ENCODE results near the gene CLOCK.

CLOCK gene

GRCh38 chr4:55435141-55435841 is 111.4 kb downstream of the CLOCK start:
- peaks cover 34% of the 10 kb centered on the region; the same call in 1 of the 2 replicates for H3K36me3 ChIP-seq (ENCODE audit: insufficient read depth, low read length)

DNA sequence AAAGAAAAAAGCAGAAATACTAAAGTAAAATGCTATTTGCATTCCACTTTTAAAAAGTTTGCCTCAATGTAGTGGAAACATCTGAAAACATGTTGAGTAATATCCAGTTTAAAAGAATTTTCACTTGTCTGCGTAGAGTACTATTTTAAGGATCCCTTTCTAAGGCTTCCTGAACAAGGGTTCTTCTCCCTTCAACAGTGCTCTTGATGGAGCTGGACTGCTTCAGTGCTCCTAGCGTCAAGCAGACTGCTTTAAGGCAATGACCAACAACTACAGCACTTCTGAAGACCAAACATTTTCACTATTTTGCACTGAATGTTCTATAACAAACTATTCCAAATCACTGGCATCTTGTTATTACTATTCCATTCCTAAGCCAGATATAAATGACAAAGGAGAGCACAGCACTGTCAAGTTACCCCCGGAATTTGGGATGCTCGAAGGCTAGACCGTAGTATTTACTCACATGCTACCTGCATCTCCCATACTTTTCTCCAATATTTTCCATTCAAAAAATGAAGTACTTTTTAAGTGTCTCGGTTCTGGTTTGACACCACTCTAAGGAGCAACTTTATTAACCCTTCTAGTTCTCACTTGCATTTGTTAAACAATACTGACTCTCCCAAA is 114.9 kb downstream of the CLOCK start:
- Histone ChIP-seq H3K4me3 (ENCODE audit: low read depth, low read length) (no peak overlapping the region), H3K36me3 (ENCODE audit: insufficient read depth, low read length) (peaks cover 36% of the 10 kb centered on the region), H3K27me3 (ENCODE audit: insufficient read depth, low read length) (no peaks in the 10 kb centered on the region), H3K4me1 (ENCODE audit: control insufficient read depth, insufficient read depth, low read length, unreplicated experiment) (no peaks in the 10 kb centered on the region), H3K27ac (ENCODE audit: low read depth, low read length) (no peak overlapping the region), H3K79me2 (ENCODE audit: control insufficient read depth, insufficient read depth, low read length, unreplicated experiment) (no peaks in the 10 kb centered on the region), H2AFZ (ENCODE audit: low read length, unreplicated experiment) (no peak overlapping the region)

More at GRCh38 chr4:55435141-55435841, 111.4 kb downstream of the CLOCK start:
- peaks cover 9% of the 10 kb centered on the region for H3K4me1 ChIP-seq (ENCODE audit: control insufficient read depth, insufficient read depth, low read length, unreplicated experiment)
- H3K27ac ChIP-seq (ENCODE audit: low read depth, low read length): no peak overlapping the region
- H3K4me3 ChIP-seq (ENCODE audit: low read depth, low read length): no peak overlapping the region
- H3K79me2 ChIP-seq (ENCODE audit: control insufficient read depth, insufficient read depth, low read length, unreplicated experiment): no peaks in the 10 kb centered on the region
- no peaks in the 10 kb centered on the region for H3K27me3 ChIP-seq (ENCODE audit: insufficient read depth, low read length)
- H2AFZ ChIP-seq (ENCODE audit: low read length, unreplicated experiment): no peak overlapping the region

GRCh38 chr4:55424791-55425190 is 121.9 kb downstream of the CLOCK start:
- Histone ChIP-seq H3K27me3 (ENCODE audit: insufficient read depth, low read length) (no peaks in the 10 kb centered on the region), H3K4me1 (ENCODE audit: control insufficient read depth, insufficient read depth, low read length, unreplicated experiment) (no peaks in the 10 kb centered on the region), H2AFZ (ENCODE audit: low read length, unreplicated experiment) (no peak overlapping the region), H3K79me2 (ENCODE audit: control insufficient read depth, insufficient read depth, low read length, unreplicated experiment) (peaks cover 16% of the 10 kb centered on the region), H3K27ac (ENCODE audit: low read depth, low read length) (no peak overlapping the region), H3K4me3 (ENCODE audit: low read depth, low read length) (no peak overlapping the region), H3K36me3 (ENCODE audit: insufficient read depth, low read length) (peaks cover 55% of the 10 kb centered on the region)

- Histone ChIP-seq H3K27me3 (ENCODE audit: insufficient read depth, low read length) (no peaks in the 10 kb centered on the region), H3K4me3 (ENCODE audit: low read depth, low read length) (no peak overlapping the region), H3K79me2 (ENCODE audit: control insufficient read depth, insufficient read depth, low read length, unreplicated experiment) (peaks cover 73% of the 10 kb centered on the region), H3K36me3 (ENCODE audit: insufficient read depth, low read length) (peaks cover 54% of the 10 kb centered on the region), H2AFZ (ENCODE audit: low read length, unreplicated experiment) (no peak overlapping the region), H3K27ac (ENCODE audit: low read depth, low read length) (no peak overlapping the region), H3K4me1 (ENCODE audit: control insufficient read depth, insufficient read depth, low read length, unreplicated experiment) (no peaks in the 10 kb centered on the region)
Observed at GRCh38 chr4:55416176-55416575, 130.5 kb downstream of the CLOCK start.

DNA sequence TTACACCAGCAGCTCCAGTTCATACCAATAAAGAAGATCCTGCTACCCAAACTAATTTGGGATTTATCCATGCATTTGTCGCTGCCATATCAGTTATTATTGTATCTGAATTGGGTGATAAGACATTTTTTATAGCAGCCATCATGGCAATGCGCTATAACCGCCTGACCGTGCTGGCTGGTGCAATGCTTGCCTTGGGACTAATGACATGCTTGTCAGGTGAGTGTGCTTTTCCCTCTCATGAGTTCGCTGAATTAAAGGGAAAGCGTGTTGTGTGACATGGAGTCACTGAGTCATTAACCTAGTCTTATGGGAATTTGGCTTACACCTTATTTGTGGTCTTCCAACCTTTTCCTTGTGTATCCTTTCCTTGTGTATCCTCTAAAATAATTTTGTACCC is 135.1 kb downstream of the CLOCK start:
- H3K79me2 ChIP-seq (ENCODE audit: control insufficient read depth, insufficient read depth, low read length, unreplicated experiment): peaks cover 88% of the 10 kb centered on the region

GRCh38 chr4:55410431-55410830 is 136.3 kb downstream of the CLOCK start:
- H3K36me3 ChIP-seq (ENCODE audit: insufficient read depth, low read length): peaks cover 45% of the 10 kb centered on the region

More for the DNA sequence above, 135.1 kb downstream of the CLOCK start:
- peaks cover 43% of the 10 kb centered on the region for H3K36me3 ChIP-seq (ENCODE audit: insufficient read depth, low read length)
- no peak overlapping the region for H3K4me3 ChIP-seq (ENCODE audit: low read depth, low read length)
- peaks cover 37% of the 10 kb centered on the region for H3K4me1 ChIP-seq (ENCODE audit: control insufficient read depth, insufficient read depth, low read length, unreplicated experiment)
- no peak overlapping the region for H3K27ac ChIP-seq (ENCODE audit: low read depth, low read length)
- no peaks in the 10 kb centered on the region for H3K27me3 ChIP-seq (ENCODE audit: insufficient read depth, low read length)
- H2AFZ ChIP-seq (ENCODE audit: low read length, unreplicated experiment): no peak overlapping the region

DNA sequence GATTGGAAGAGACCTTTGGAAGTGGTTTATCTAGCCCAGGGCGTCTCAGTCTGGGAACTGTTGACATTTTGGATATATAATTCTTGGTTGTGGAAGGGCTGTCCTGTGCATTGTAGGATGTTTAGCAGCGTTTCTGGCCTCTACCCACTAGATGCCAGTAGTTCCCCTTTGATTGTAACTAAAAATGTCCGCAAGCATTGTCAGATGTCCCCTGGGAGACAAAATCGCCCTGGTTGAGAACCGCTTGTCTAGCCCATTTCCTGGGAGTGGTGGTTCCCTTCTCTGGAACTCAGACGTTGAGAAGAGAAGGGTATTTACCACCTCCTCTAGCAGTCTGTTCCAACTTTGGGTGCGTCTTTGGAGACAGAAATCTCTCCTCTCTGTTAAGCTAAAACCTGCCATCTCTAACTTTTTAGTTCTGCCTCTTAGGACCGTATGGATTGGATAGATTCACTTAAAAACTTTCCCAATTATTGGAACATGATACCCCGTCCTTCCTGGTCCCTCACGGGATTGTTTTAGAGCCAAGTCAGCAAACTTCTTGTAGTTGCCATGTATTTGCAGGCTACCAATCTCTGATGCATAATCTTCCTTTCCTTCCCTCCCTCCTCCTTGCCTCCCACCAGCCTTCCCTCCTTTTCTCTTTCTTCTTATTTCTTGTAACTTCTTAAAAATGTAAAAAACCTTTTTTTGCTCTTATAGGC is 137.1 kb downstream of the CLOCK start:
- H3K27ac ChIP-seq (ENCODE audit: low read depth, low read length): peak overlapping the region; percentile 54
- H2AFZ ChIP-seq (ENCODE audit: low read length, unreplicated experiment): peak overlapping the region; percentile 49
- peaks cover 44% of the 10 kb centered on the region for H3K36me3 ChIP-seq (ENCODE audit: insufficient read depth, low read length)
- peaks cover 89% of the 10 kb centered on the region for H3K79me2 ChIP-seq (ENCODE audit: control insufficient read depth, insufficient read depth, low read length, unreplicated experiment)
- H3K4me3 ChIP-seq (ENCODE audit: low read depth, low read length): peak overlapping the region; percentile 48
- H3K4me1 ChIP-seq (ENCODE audit: control insufficient read depth, insufficient read depth, low read length, unreplicated experiment): peaks cover 42% of the 10 kb centered on the region
- no peaks in the 10 kb centered on the region for H3K27me3 ChIP-seq (ENCODE audit: insufficient read depth, low read length)

More at GRCh38 chr4:55410431-55410830, 136.3 kb downstream of the CLOCK start:
- Histone ChIP-seq H3K4me1 (ENCODE audit: control insufficient read depth, insufficient read depth, low read length, unreplicated experiment) (peaks cover 42% of the 10 kb centered on the region), H3K27ac (ENCODE audit: low read depth, low read length) (peak overlapping the region; percentile 54), H3K79me2 (ENCODE audit: control insufficient read depth, insufficient read depth, low read length, unreplicated experiment) (peaks cover 89% of the 10 kb centered on the region), H3K4me3 (ENCODE audit: low read depth, low read length) (no peak overlapping the region), H2AFZ (ENCODE audit: low read length, unreplicated experiment) (no peak overlapping the region), H3K27me3 (ENCODE audit: insufficient read depth, low read length) (no peaks in the 10 kb centered on the region)

GRCh38 chr4:55407764-55408163 is 138.9 kb downstream of the CLOCK start:
- no peak overlapping the region for H2AFZ ChIP-seq (ENCODE audit: low read length, unreplicated experiment)
- no peak overlapping the region for H3K27ac ChIP-seq (ENCODE audit: low read depth, low read length)
- no peak overlapping the region for H3K4me3 ChIP-seq (ENCODE audit: low read depth, low read length)
- no peaks in the 10 kb centered on the region for H3K27me3 ChIP-seq (ENCODE audit: insufficient read depth, low read length)
- H3K4me1 ChIP-seq (ENCODE audit: control insufficient read depth, insufficient read depth, low read length, unreplicated experiment): peaks cover 45% of the 10 kb centered on the region
- peaks cover 91% of the 10 kb centered on the region for H3K79me2 ChIP-seq (ENCODE audit: control insufficient read depth, insufficient read depth, low read length, unreplicated experiment)
- peaks cover 49% of the 10 kb centered on the region for H3K36me3 ChIP-seq (ENCODE audit: insufficient read depth, low read length)

DNA sequence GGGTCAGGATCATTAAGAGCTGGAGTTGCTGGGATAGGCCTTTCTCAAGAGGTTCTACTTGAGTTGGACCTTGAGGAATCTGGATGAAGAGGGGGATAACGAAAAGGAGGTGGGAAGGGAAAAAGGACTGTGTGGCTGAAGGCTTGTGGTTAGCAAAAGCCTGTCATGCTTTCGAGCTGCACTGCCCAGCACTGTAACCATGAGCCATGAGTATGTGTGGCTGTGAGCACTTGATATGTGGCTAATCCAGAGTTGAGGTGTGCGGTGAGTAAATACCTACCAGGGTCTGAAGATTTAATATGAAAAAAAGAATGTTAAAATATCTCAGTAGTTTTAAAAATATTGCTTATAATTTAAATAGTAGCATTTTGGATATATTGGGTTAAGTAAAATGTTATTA is 139.6 kb downstream of the CLOCK start:
- Histone ChIP-seq H3K79me2 (ENCODE audit: control insufficient read depth, insufficient read depth, low read length, unreplicated experiment) (peaks cover 92% of the 10 kb centered on the region), H3K4me1 (ENCODE audit: control insufficient read depth, insufficient read depth, low read length, unreplicated experiment) (peaks cover 45% of the 10 kb centered on the region), H3K27me3 (ENCODE audit: insufficient read depth, low read length) (no peaks in the 10 kb centered on the region), H3K27ac (ENCODE audit: low read depth, low read length) (no peak overlapping the region), H2AFZ (ENCODE audit: low read length, unreplicated experiment) (no peak overlapping the region), H3K36me3 (ENCODE audit: insufficient read depth, low read length) (peaks cover 49% of the 10 kb centered on the region), H3K4me3 (ENCODE audit: low read depth, low read length) (no peak overlapping the region)

GRCh38 chr4:55406545-55406944 is 140.2 kb downstream of the CLOCK start:
- Histone ChIP-seq H3K27me3 (ENCODE audit: insufficient read depth, low read length) (no peaks in the 10 kb centered on the region), H3K4me1 (ENCODE audit: control insufficient read depth, insufficient read depth, low read length, unreplicated experiment) (peaks cover 45% of the 10 kb centered on the region), H3K27ac (ENCODE audit: low read depth, low read length) (no peak overlapping the region), H3K4me3 (ENCODE audit: low read depth, low read length) (no peak overlapping the region), H3K79me2 (ENCODE audit: control insufficient read depth, insufficient read depth, low read length, unreplicated experiment) (peaks cover 91% of the 10 kb centered on the region), H2AFZ (ENCODE audit: low read length, unreplicated experiment) (no peak overlapping the region), H3K36me3 (ENCODE audit: insufficient read depth, low read length) (peaks cover 45% of the 10 kb centered on the region)
